ENCODE measurements around the gene RARB.

RARB gene

GRCh38 chr3:25473246-25473645, 45.2 kb downstream of the RARB start:
- no peak for TF ChIP-seq CTCF (IDR thresholded peaks at IDR 0.05; ENCODE audit: insufficient read depth, low read depth, low read length, missing control alignments)
- no peak for DNase-seq (ENCODE audit: low read depth)
- H3K4me3 ChIP-seq (ENCODE audit: low read depth, low read length), result no peak overlapping the region

- H3K4me3 ChIP-seq (ENCODE audit: low read depth, low read length), result no peak overlapping the region
- no peak for DNase-seq (ENCODE audit: low read depth)
- no peak for TF ChIP-seq CTCF (IDR thresholded peaks at IDR 0.05; ENCODE audit: insufficient read depth, low read depth, low read length, missing control alignments)
Observed at GRCh38 chr3:25474052-25474451, 46.0 kb downstream of the RARB start.

- DNase-seq (ENCODE audit: low read depth), result no peak
- no peak overlapping the region for H3K4me3 ChIP-seq (ENCODE audit: low read depth, low read length)
- TF ChIP-seq CTCF (IDR thresholded peaks at IDR 0.05; ENCODE audit: insufficient read depth, low read depth, low read length, missing control alignments), result no peak
Observed at GRCh38 chr3:25476639-25477038, 48.6 kb downstream of the RARB start.

- no peak for TF ChIP-seq CTCF (IDR thresholded peaks at IDR 0.05; ENCODE audit: insufficient read depth, low read depth, low read length, missing control alignments)
- DNase-seq (ENCODE audit: low read depth), result no peak
- H3K4me3 ChIP-seq (ENCODE audit: low read depth, low read length), result no peak overlapping the region
Observed at GRCh38 chr3:25478211-25478757, 50.2 kb downstream of the RARB start.

- no peak overlapping the region for H3K4me3 ChIP-seq (ENCODE audit: low read depth, low read length)
- no peak for TF ChIP-seq CTCF (IDR thresholded peaks at IDR 0.05; ENCODE audit: insufficient read depth, low read depth, low read length, missing control alignments)
- no peak for DNase-seq (ENCODE audit: low read depth)
Observed at GRCh38 chr3:25478964-25479726, 51.1 kb downstream of the RARB start.

- TF ChIP-seq CTCF (IDR thresholded peaks at IDR 0.05; ENCODE audit: insufficient read depth, low read depth, low read length, missing control alignments), result no peak
- DNase-seq (ENCODE audit: low read depth), result no peak
- H3K4me3 ChIP-seq (ENCODE audit: low read depth, low read length), result no peak overlapping the region
Observed at GRCh38 chr3:25479727-25480010, 51.6 kb downstream of the RARB start.

GRCh38 chr3:25480811-25481210, 52.7 kb downstream of the RARB start:
- H3K4me3 ChIP-seq (ENCODE audit: low read depth, low read length), result no peak overlapping the region
- no peak for DNase-seq (ENCODE audit: low read depth)
- no peak for TF ChIP-seq CTCF (IDR thresholded peaks at IDR 0.05; ENCODE audit: insufficient read depth, low read depth, low read length, missing control alignments)
